Limb (tissue), 2 donors: ENCODE data around the gene ADAMTS5.

Experiments used
- DNase-seq, 2 donors: peaks; one replicate each; pipeline ENCODE4 v3.0.0-alpha.2; 2016; ENCODE audit errors: extremely low spot score in 2 of 2

Gene ADAMTS5

DNA sequence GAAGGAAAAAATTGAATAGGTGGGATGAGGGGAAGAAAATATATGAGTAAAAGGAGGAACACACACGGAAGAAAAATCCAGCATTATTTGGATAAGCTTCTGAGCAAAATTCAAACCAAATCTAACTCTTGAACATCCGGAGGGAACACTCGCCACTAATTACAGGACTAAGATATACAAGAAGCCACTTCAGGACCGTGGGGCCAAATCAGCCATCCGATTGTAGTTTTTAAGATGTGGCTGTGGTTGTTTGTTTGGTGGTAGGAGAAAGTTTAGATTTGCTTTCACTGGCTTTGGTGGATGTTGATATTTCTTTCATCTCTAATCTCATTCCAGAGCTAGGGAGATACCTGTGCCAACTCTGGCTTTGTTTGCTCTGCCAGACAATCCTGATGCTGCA lies 78.0 kb downstream of the ADAMTS5 start:
- no peak for DNase-seq

DNA sequence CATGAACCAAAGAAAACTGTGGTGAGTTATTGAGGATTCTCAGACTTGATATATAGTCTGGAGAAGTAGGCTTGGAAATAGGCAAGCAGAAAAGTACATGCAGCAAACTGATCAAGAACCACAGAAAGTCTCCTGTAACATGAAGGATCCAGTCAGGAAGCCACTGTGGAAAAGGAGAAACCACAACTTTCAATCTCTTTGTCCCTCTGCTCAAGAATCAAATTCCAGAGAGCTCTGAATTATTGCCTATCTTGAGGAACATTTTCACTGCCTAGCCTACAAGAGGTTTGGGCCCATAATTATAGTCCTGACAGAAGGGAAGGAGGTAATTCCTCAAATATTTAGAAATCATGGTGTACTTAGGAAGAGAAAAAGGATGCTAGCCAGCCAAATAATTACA lies 78.6 kb downstream of the ADAMTS5 start:
- DNase-seq: no peak

DNA sequence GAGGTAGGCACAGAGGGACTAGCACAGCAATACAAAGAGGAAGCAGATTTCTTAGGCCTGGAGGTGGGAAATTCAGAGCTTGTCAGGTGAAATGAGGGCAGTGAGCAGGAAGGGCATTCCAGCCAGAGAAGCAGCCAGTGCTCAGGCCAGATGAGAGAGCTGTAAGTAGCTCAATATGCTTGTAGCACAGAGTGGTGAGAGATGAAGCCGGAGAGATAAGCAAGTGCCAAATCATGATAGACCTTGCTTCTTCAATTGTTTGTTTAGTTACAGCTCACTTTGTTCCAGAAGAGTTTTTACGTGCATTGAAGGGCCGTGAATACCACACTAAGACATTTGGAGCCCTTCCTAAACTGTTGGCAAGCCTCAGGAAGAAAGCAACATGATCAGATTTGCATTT lies 79.6 kb downstream of the ADAMTS5 start:
- no peak for DNase-seq

DNA sequence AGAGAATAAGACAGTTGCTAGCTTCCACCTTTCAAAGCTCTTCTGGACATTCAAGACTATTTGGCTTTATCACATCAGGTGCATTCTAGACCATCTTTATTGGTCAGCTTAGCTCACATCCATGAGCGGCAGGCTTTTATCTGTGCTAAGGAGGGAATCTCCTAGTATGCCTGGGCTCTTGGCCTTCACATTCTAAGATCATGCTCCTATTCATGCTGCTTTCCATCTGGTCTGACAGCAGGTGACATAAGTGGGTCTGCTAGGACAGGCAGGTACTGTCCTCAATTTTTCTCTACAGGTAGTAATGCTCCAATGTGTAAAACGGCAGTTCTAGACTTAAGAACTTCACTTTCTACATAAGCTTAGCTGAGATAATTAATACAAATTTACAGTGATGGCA lies 82.5 kb downstream of the ADAMTS5 start:
- DNase-seq: no peak

DNA sequence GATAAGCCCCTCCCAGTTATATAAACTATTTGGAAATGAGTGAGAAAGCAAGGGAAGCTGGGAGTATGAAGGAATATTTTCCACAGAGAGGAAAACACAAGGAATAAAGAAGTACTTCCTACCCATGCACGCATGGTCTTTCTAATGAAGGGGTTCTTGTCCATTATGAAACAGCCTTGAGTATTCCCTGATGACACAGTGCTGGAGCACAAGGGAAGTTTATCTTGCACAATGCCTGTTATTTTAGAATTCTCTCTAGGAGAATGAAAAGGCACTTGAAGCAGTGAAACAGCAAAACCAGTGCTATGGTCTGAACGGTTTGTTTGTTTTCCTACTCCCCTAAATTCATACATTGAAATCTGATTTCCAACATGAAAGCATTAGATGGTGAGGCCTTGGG lies 83.1 kb downstream of the ADAMTS5 start:
- no peak for DNase-seq

DNA sequence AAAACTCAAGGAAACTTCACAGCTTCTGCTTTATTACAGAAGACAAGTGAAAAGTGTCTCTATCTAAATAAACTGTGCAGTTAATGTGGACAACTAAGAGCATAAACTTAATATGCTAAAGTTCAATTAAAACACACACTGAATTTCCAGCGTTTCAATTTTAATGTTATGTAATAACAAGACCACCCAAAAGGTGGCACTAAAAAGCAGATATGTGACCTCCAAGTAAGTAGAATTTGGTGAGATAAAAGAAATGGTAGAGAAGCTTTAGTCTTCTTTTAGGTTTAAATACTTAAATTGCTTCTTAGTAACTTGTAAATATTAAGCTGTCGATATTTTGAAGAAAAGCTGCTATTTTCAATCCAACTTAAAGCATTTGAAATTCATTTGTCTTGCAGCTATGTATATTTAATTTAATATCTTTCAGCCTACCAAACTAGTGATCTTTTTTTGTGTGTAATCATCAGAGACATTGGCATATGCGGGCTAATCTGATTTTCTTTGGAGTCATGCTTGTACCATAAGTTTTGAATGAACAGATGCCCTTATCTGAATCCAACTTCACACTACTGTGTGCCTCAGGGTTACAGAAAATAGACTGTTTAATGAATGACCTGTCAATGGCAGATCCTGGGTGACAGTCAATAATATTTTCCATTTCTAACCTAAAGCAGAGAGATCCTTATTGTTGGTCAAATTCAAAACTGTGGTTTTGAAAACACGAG lies 85.2 kb downstream of the ADAMTS5 start:
- DNase-seq: peak in 1 of 2 donors; percentile 43

DNA sequence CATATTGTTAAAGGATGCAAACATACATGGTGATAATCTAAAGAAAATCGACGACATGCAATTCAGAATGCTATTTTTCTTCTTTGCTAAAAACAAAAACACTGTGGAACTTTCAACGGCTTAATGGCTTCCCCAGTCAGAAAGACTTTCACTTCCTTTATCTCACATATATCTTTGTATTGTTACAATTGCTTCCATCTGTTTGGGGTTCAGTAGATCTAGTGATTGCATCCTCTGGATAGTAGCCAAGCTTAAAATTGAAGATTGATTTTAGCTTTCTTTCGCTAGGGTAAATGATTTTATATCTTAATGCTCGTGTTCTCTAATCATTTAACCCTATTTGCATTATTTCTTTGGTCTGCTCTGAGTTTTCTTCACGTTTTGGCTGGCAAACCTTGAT lies 89.9 kb downstream of the ADAMTS5 start:
- peak in 1 of 2 donors; percentile 50 for DNase-seq

DNA sequence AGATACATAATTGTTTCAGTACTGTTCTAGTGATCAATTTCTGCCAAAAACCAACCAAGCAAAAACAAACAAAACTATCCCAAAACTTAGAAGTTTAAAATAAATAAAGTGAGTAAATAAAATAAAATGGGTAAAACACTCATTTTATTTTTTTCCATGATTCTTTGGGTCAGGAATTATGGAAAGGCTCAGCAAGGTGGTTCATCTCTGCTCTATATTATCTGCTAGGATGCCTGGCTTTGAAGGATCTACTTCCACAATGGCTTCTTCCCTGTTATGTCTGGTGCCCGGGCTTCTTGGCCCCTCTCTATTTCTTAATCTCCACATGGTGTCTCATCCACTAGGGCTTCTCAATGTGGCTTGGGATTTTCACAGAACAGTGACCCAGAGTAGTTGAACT lies 92.5 kb downstream of the ADAMTS5 start:
- DNase-seq: no peak
